Endothelial cell of umbilical vein (primary cell): ENCODE measurements around the gene ALB. TPM values are rescaled to one million over a fixed set of nuclear protein-coding genes. Genes with fewer than 3 reads are reported as not detected.

Source experiments
- BruUV-seq: library from RNA; stranded (reverse); fragments of 400-500 nt; replicated peaks from 2 replicates; lab custom pipeline; 2021; lab: Mats Ljungman, UMichigan
- CTCF ChIA-PET: fragments of 300-600, 350-600 bp; sonication (Branson Sonifier 250); formaldehyde crosslinking; loops from one replicate; lab custom pipeline; 2021; ENCODE audit warnings: antibody characterized with exemption, inconsistent platforms; lab: Charles Lee
- POLR2A ChIA-PET: fragments of 300-600, 350-600 bp; sonication (Branson Sonifier 250); formaldehyde crosslinking; loops from one replicate; lab custom pipeline; 2021; ENCODE audit warnings: antibody characterized with exemption, inconsistent platforms; lab: Charles Lee
- DNase-seq: peaks from one replicate; pipeline ENCODE4 v3.0.0-alpha.2; 2011; ENCODE audit warnings: low read depth, low spot score
- FAIRE-seq: peaks from 2 replicates; lab custom pipeline; 2011; peaks lifted over from hg19 to GRCh38; lab: Jason Lieb, UNC
- H2AFZ ChIP-seq: 2 replicates; pipeline ENCODE4 v1.6.0; 2012; ENCODE audit warnings: low read depth, low read length, control low read depth, inconsistent platforms
- H3K27ac ChIP-seq: 2 replicates; pipeline ENCODE4 v1.5.1; 2011; ENCODE audit warnings: low read depth, mild to moderate bottlenecking, control low read depth, low read length, moderate library complexity; ENCODE audit not compliant: insufficient read depth
- H3K27me3 ChIP-seq, 2 experiments: 2 replicates each; pipeline versions ENCODE4 v1.6.0 to v1.6.1; 2011; ENCODE audit warnings: low read length in 2 of 2, mixed read lengths in 1 of 2; ENCODE audit not compliant: control insufficient read depth in 2 of 2, insufficient read depth in 2 of 2
- H3K36me3 ChIP-seq, 2 experiments: 2 replicates in 1 of 2; 3 replicates in 1 of 2; pipeline ENCODE4 v1.5.1; 2011; ENCODE audit warnings: low read length in 2 of 2, mild to moderate bottlenecking in 1 of 2, moderate library complexity in 1 of 2; ENCODE audit not compliant: control insufficient read depth in 2 of 2, insufficient read depth in 2 of 2; ENCODE audit errors: extremely low read depth in 1 of 2
- H3K4me1 ChIP-seq: 3 replicates; pipeline ENCODE4 v1.5.1; 2011; ENCODE audit warnings: mild to moderate bottlenecking, low read length; ENCODE audit not compliant: control insufficient read depth, insufficient read depth; ENCODE audit errors: extremely low read depth
- H3K4me2 ChIP-seq: 2 replicates; pipeline ENCODE4 v1.6.1; 2011; ENCODE audit warnings: low read length, control low read depth, mixed read lengths; ENCODE audit not compliant: insufficient read depth
- H3K4me3 ChIP-seq, 3 experiments: fragments of 200-600 bp in 1 of 3; sonication (generic), shearing (Covaris generic) in 1 of 3; replicated peaks in 1 of 3; 2 replicates each; pipeline ENCODE4 v1.5.1; 2011 to 2016; ENCODE audit warnings: control low read depth in 3 of 3, low read length in 3 of 3, mild to moderate bottlenecking in 2 of 3, inconsistent platforms in 1 of 3, low read depth in 1 of 3, moderate library complexity in 1 of 3; ENCODE audit not compliant: insufficient read depth in 1 of 3
- H3K79me2 ChIP-seq: 2 replicates; pipeline ENCODE4 v1.6.0; 2012; ENCODE audit warnings: low read length, inconsistent platforms; ENCODE audit not compliant: control insufficient read depth, insufficient read depth
- H3K9ac ChIP-seq: replicated peaks from 2 replicates; pipeline ENCODE3; 2011; ENCODE audit warnings: low read length, control low read depth; ENCODE audit not compliant: insufficient read depth; ENCODE audit errors: extremely low read depth
- H3K9me1 ChIP-seq: replicated peaks from 3 replicates; pipeline ENCODE4 v1.6.0; 2011; ENCODE audit warnings: mild to moderate bottlenecking, low read length; ENCODE audit not compliant: control insufficient read depth, insufficient read depth; ENCODE audit errors: extremely low read depth
- H3K9me3 ChIP-seq: replicated peaks from 2 replicates; pipeline ENCODE4 v1.5.1; 2012; ENCODE audit warnings: low read length, inconsistent platforms; ENCODE audit not compliant: control insufficient read depth, insufficient read depth
- H4K20me1 ChIP-seq: replicated peaks from 2 replicates; pipeline ENCODE3; 2011; ENCODE audit warnings: mild to moderate bottlenecking, low read length; ENCODE audit not compliant: control insufficient read depth, insufficient read depth; ENCODE audit errors: extremely low read depth
- CTCF ChIP-seq, 2 donors: IDR thresholded peaks; 1 replicate in 1 of 2; 2 replicates in 1 of 2; pipeline ENCODE4 v1.5.1; 2011; ENCODE audit warnings: low read length in 2 of 2, mild to moderate bottlenecking in 2 of 2, moderate library complexity in 2 of 2, control low read depth in 1 of 2, inconsistent platforms in 1 of 2, low read depth in 1 of 2; ENCODE audit not compliant: insufficient read depth in 1 of 2; ENCODE audit errors: extremely low read depth in 1 of 2
- EZH2 ChIP-seq: IDR thresholded peaks from 2 replicates; pipeline ENCODE4 v1.6.1; 2012; ENCODE audit warnings: borderline replicate concordance, low read depth, mild to moderate bottlenecking, moderate library complexity, low read length, inconsistent platforms; ENCODE audit not compliant: severe bottlenecking
- FOS ChIP-seq: IDR thresholded peaks from 2 replicates; pipeline ENCODE4 v1.6.1; 2011; ENCODE audit warnings: mild to moderate bottlenecking, low read length, moderate library complexity, borderline replicate concordance; ENCODE audit not compliant: insufficient read depth
- GATA2 ChIP-seq: IDR thresholded peaks from 2 replicates; pipeline ENCODE4 v1.7.0; 2011; ENCODE audit warnings: low read depth, mild to moderate bottlenecking, moderate library complexity, mixed read lengths, low read length; ENCODE audit not compliant: insufficient read length, insufficient read depth
- JUN ChIP-seq: IDR thresholded peaks from 2 replicates; pipeline ENCODE4 v1.6.1; 2011; ENCODE audit warnings: borderline replicate concordance, low read depth; ENCODE audit not compliant: insufficient read length, insufficient read depth
- MYC ChIP-seq: IDR thresholded peaks from one replicate; pipeline ENCODE4 v1.6.1; 2011; ENCODE audit warnings: mild to moderate bottlenecking, low read depth, low read length
- POLR2A ChIP-seq: IDR thresholded peaks from 2 replicates; pipeline ENCODE4 v1.6.1; 2012; ENCODE audit warnings: low read depth, mild to moderate bottlenecking, control low read depth, low read length
- POLR2AphosphoS5 ChIP-seq: IDR thresholded peaks from 2 replicates; pipeline ENCODE4 v1.6.1; 2012; ENCODE audit warnings: low read depth, mild to moderate bottlenecking, control low read depth, low read length, moderate library complexity; ENCODE audit not compliant: insufficient read depth
- dilution Hi-C: fragments of 300-500 bp; cut with MboI; formaldehyde crosslinking; loops from one replicate; pipeline ENCODE4 v1.15.0; 2019; ENCODE audit warnings: low sequenced_read_pairs; ENCODE audit not compliant: extremely low pct_ligation_motif_present
- intact Hi-C: fragments of 100-400 bp; cut with micrococcal nuclease; formaldehyde crosslinking; loops from one replicate; pipeline ENCODE4 v1.10.0; 2022
- polyA plus RNA-seq, 4 experiments: library from polyadenylated mRNA; depleted of rRNA in 3 of 4; stranded (reverse) in 3 of 4; unstranded in 1 of 4; fragments of >200 nt; gene quantifications; 2 replicates each; pipeline versions ENCODE4 v1.2.1 to v1.2.3, GENCODE V29; 2011 to 2012; ENCODE audit warnings: missing spikeins in 1 of 4
- total RNA-seq: library from RNA; stranded (reverse); gene quantifications from 2 replicates; pipeline ENCODE4 v1.2.3, GENCODE V29; 2021
- TF ChIP-seq, protein P1 (sequence below): IDR thresholded peaks from 2 replicates; pipeline ENCODE4 v1.6.1; 2011; ENCODE audit not compliant: insufficient read depth, insufficient read length

Gene ALB
- total and polyA plus RNA-seq, 2 donors (not counting 3 experiments of a cell fraction or from before 2014, with no cell fraction given): not detected

GRCh38 chr4:73423184-73423583, 19.1 kb downstream of the ALB start:
- H3K9ac ChIP-seq: no peak overlapping the region
- ChIA-PET POLR2A (no interaction called here), CTCF (interaction anchor here (0.7 to 1.0 kb wide), 2 partner anchors 23 to 24 kb away, joined by 3 to 4 read pairs; no protein-coding TSS in a partner anchor)
- no peaks in the 10 kb centered on the region for H3K9me3 ChIP-seq
- H4K20me1 ChIP-seq: no peaks in the 10 kb centered on the region
- DNase-seq (no peak), FAIRE-seq (no peak)
- TF ChIP-seq MYC: no peak
- no peak for TF ChIP-seq FOS
- TF ChIP-seq, protein P1, sequence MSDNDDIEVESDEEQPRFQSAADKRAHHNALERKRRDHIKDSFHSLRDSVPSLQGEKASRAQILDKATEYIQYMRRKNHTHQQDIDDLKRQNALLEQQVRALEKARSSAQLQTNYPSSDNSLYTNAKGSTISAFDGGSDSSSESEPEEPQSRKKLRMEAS: no peak
- H3K4me1 ChIP-seq: no peaks in the 10 kb centered on the region
- dilution Hi-C loops: no loop called here
- no TSS peak for BruUV-seq
- H3K27me3 ChIP-seq: peaks cover 2% of the 10 kb centered on the region in 2 experiments
- no peak overlapping the region for H3K4me3 ChIP-seq
- H2AFZ ChIP-seq: no peak overlapping the region
- no peak overlapping the region for H3K27ac ChIP-seq
- no peaks in the 10 kb centered on the region for H3K9me1 ChIP-seq
- no peaks in the 10 kb centered on the region for H3K79me2 ChIP-seq
- no peak overlapping the region for H3K4me2 ChIP-seq
- H3K36me3 ChIP-seq: no peaks in the 10 kb centered on the region
- intact Hi-C loops: no loop called here

DNA sequence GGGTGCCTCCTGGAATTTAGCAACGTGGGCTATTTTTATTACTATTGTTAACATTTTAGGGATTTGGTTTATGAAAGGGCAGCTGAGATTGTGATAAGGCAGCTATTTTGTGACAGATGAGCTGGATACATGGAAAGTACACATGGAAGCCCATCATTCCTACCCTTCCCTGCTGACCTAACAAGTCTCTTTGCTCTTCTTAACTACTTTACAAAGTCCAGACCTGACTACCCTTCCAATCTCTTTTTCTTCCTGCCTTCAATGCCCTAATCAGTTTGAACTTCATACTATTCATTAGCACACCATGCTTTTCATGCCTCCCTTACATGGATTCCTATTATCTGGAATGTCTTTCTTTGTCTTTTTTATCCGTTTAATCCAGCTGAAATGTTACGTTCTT, 22.6 kb downstream of the ALB start:
- CTCF ChIA-PET: no interaction called here

More for the DNA sequence above, 22.6 kb downstream of the ALB start:
- no peaks in the 10 kb centered on the region for H3K9me1 ChIP-seq
- no peaks in the 10 kb centered on the region for H3K36me3 ChIP-seq
- no peaks in the 10 kb centered on the region for H3K9me3 ChIP-seq
- no peak overlapping the region for H3K27ac ChIP-seq
- no peak overlapping the region for H2AFZ ChIP-seq
- dilution Hi-C loops (no loop called here), intact Hi-C loops (no loop called here)
- H3K4me2 ChIP-seq: no peak overlapping the region
- H3K9ac ChIP-seq: no peak overlapping the region
- no peaks in the 10 kb centered on the region for H3K79me2 ChIP-seq
- FAIRE-seq (no peak), DNase-seq (no peak)
- no peak overlapping the region for H3K4me3 ChIP-seq
- POLR2A ChIA-PET: no interaction called here
- no peak for TF ChIP-seq EZH2
- no peak for TF ChIP-seq GATA2
- no peak for TF ChIP-seq POLR2A
- TF ChIP-seq, protein P1: no peak
- no peak for TF ChIP-seq POLR2AphosphoS5
- no peak for TF ChIP-seq CTCF (IDR thresholded peaks at IDR 0.05; ENCODE audit: extremely low read depth in 1 of 2, insufficient read depth in 1 of 2, low read depth in 1 of 2, low read length in 2 of 2)
- TF ChIP-seq JUN: no peak
- TF ChIP-seq MYC: no peak
- BruUV-seq: no TSS peak
- H3K27me3 ChIP-seq: peaks cover 0 to 5% of the 10 kb centered on the region in 2 experiments
- no peaks in the 10 kb centered on the region for H3K4me1 ChIP-seq
- H4K20me1 ChIP-seq: no peaks in the 10 kb centered on the region
